22Rv1 (cell line): ENCODE data around the gene PRRG2.

Experiments
- ZFX ChIP-seq: fragments of 450-650 bp; IDR thresholded peaks from 2 replicates; pipeline ENCODE4 v1.6.1; 2017; ENCODE audit warnings: antibody characterized with exemption, borderline replicate concordance
- TF ChIP-seq, protein P1 (sequence below): fragments of 450-650 bp; IDR thresholded peaks from 2 replicates; pipeline ENCODE4 v1.5.1; 2017; ENCODE audit warnings: mild to moderate bottlenecking

GRCh38 chr19:49587227-49587626 lies 6.1 kb downstream of the PRRG2 start:
- TF ChIP-seq, protein P1, sequence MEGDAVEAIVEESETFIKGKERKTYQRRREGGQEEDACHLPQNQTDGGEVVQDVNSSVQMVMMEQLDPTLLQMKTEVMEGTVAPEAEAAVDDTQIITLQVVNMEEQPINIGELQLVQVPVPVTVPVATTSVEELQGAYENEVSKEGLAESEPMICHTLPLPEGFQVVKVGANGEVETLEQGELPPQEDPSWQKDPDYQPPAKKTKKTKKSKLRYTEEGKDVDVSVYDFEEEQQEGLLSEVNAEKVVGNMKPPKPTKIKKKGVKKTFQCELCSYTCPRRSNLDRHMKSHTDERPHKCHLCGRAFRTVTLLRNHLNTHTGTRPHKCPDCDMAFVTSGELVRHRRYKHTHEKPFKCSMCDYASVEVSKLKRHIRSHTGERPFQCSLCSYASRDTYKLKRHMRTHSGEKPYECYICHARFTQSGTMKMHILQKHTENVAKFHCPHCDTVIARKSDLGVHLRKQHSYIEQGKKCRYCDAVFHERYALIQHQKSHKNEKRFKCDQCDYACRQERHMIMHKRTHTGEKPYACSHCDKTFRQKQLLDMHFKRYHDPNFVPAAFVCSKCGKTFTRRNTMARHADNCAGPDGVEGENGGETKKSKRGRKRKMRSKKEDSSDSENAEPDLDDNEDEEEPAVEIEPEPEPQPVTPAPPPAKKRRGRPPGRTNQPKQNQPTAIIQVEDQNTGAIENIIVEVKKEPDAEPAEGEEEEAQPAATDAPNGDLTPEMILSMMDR, result no peak
- TF ChIP-seq ZFX, result no peak
